A673 (cell line): Measurements from ENCODE around the gene SPATA3. TPM values are rescaled to one million over a fixed set of nuclear protein-coding genes. Genes with fewer than 3 reads are reported as not detected.

ENCODE experiments used
- BruUV-seq: library from RNA; stranded (reverse); fragments of 400-500 nt; replicated peaks from 2 replicates; lab custom pipeline; 2021; lab: Mats Ljungman, UMichigan
- CTCF ChIA-PET: fragments of 300-600 bp; sonication (Branson Sonifier 250); formaldehyde crosslinking; loops from one replicate; lab custom pipeline; 2022; ENCODE audit warnings: antibody characterized with exemption; lab: Charles Lee
- POLR2A ChIA-PET: fragments of 300-600 bp; sonication (Branson Sonifier 250); formaldehyde crosslinking; loops from one replicate; lab custom pipeline; 2022; ENCODE audit warnings: antibody characterized with exemption; ENCODE audit not compliant: low non-redundant PET; lab: Charles Lee
- DNase-seq: peaks from one replicate; pipeline ENCODE4 v3.0.0-alpha.2; 2015; ENCODE audit warnings: low spot score
- H3K27ac ChIP-seq: fragments of 200-600 bp; sonication (generic); 2 replicates; pipeline ENCODE4 v1.5.1; 2016; ENCODE audit warnings: mixed run types, low read depth, mild to moderate bottlenecking, mixed read lengths, antibody characterized with exemption, low read length; ENCODE audit not compliant: poor library complexity, severe bottlenecking
- H3K27me3 ChIP-seq: fragments of 200-600 bp; sonication (generic); replicated peaks from 2 replicates; pipeline ENCODE4 v1.6.1; 2017; ENCODE audit warnings: mixed run types, low read depth, mild to moderate bottlenecking, mixed read lengths, antibody characterized with exemption, low read length; ENCODE audit not compliant: insufficient read depth, poor library complexity
- H3K36me3 ChIP-seq: fragments of 200-600 bp; sonication (generic); 2 replicates; pipeline ENCODE4 v1.6.1; 2016; ENCODE audit warnings: mixed run types, mild to moderate bottlenecking, mixed read lengths, antibody characterized with exemption, low read length; ENCODE audit not compliant: insufficient read depth, poor library complexity, severe bottlenecking
- H3K4me1 ChIP-seq: fragments of 200-600 bp; sonication (generic); 2 replicates; pipeline ENCODE4 v1.6.1; 2017; ENCODE audit warnings: mixed run types, mild to moderate bottlenecking, mixed read lengths, antibody characterized with exemption, low read length; ENCODE audit not compliant: insufficient read depth, poor library complexity, severe bottlenecking
- H3K4me3 ChIP-seq: fragments of 200-600 bp; sonication (generic); 2 replicates; pipeline ENCODE4 v1.5.1; 2016; ENCODE audit warnings: low read depth, mixed run types, mild to moderate bottlenecking, mixed read lengths, low read length; ENCODE audit not compliant: poor library complexity, severe bottlenecking
- H3K9me3 ChIP-seq: fragments of 200-600 bp; sonication (generic); 2 replicates; pipeline ENCODE4 v1.6.1; 2016; ENCODE audit warnings: mixed run types, low read depth, mild to moderate bottlenecking, mixed read lengths, antibody characterized with exemption, low read length; ENCODE audit not compliant: poor library complexity, severe bottlenecking
- EZH2 ChIP-seq: fragments of 200-600 bp; sonication (generic); IDR thresholded peaks from 2 replicates; pipeline ENCODE4 v1.6.1; 2017; ENCODE audit warnings: borderline replicate concordance, low read depth, mild to moderate bottlenecking, mixed read lengths, antibody characterized with exemption, low read length; ENCODE audit not compliant: poor library complexity, severe bottlenecking
- intact Hi-C: fragments of 100-400 bp; cut with micrococcal nuclease; formaldehyde crosslinking; loops from one replicate; pipeline ENCODE4 v1.10.0; 2022; ENCODE audit not compliant: unreplicated experiment
- total RNA-seq: library from RNA; stranded (reverse); gene quantifications from 2 replicates; pipeline ENCODE4 v1.2.3, GENCODE V29; 2021
- TF ChIP-seq, protein P1 (sequence below): fragments of 300-800, 200-600 bp; sonication (generic); conservative IDR thresholded peaks from 2 replicates; pipeline ENCODE4 v1.5.1; 2017; ENCODE audit warnings: low read depth, mild to moderate bottlenecking, antibody characterized with exemption, low read length, moderate library complexity, mixed read lengths

SPATA3 gene
- total RNA-seq, 1 experiment from 2014 or later: not detected

DNA sequence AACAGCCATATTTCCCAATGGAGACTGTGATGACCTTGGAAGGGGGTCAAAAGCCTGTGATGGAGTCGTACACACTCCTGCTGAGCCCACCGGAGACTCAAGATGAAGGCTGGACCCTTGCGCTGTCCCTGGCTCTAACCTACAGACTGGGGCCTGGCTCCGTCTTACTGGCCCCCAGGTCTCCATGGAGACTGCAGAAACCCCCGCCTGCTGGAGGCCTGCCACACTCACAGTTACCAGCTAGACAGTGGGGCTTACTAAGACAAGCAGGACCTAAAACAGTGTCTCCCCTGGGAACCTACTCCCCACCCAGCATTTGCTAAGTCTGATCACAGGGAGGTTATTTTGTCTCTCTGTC, 51.0 kb downstream of the SPATA3 start:
- Histone ChIP-seq H3K27ac (no peak overlapping the region), H3K27me3 (peaks cover 10% of the 10 kb centered on the region), H3K4me1 (no peaks in the 10 kb centered on the region), H3K36me3 (no peaks in the 10 kb centered on the region), H3K4me3 (no peak overlapping the region), H3K9me3 (no peaks in the 10 kb centered on the region)
- BruUV-seq: no TSS peak
- DNase-seq: no peak
- ChIA-PET CTCF (no interaction called here), POLR2A (no interaction called here)
- intact Hi-C loops: no loop called here
- no peak for TF ChIP-seq EZH2
- TF ChIP-seq, protein P1, sequence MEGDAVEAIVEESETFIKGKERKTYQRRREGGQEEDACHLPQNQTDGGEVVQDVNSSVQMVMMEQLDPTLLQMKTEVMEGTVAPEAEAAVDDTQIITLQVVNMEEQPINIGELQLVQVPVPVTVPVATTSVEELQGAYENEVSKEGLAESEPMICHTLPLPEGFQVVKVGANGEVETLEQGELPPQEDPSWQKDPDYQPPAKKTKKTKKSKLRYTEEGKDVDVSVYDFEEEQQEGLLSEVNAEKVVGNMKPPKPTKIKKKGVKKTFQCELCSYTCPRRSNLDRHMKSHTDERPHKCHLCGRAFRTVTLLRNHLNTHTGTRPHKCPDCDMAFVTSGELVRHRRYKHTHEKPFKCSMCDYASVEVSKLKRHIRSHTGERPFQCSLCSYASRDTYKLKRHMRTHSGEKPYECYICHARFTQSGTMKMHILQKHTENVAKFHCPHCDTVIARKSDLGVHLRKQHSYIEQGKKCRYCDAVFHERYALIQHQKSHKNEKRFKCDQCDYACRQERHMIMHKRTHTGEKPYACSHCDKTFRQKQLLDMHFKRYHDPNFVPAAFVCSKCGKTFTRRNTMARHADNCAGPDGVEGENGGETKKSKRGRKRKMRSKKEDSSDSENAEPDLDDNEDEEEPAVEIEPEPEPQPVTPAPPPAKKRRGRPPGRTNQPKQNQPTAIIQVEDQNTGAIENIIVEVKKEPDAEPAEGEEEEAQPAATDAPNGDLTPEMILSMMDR: no peak

DNA sequence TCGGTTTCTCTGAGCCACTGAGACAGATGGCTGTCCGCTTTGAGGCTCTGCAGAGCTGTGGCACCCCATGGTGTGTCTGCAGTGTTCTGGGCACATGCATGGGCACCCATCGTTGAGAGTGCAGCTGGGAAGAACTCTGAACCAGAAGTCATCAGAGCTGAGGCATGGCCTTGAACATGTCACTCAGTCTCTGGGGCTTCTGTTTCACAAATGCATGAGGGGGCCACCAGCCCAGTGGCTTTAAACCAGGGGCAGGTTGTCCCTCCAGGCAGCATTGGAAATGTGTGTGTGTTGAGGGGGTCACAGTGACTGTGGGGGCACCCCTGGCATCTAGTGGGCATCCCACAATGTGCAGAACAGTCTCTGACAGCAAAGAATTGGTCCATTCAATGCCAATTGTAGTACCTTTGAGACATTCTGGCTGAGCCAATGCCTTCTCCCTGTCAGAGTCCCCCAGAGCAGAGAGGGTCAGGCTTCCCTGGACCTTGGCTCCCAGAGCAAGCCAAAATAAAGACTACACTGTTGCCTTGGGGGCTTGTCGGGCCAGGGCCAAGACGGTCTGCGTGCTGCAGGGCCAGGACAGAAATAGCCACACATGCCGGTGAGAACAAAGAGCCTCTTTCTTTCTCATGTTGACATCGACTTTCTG, 51.5 kb downstream of the SPATA3 start:
- intact Hi-C loops: no loop called here
- no peak for DNase-seq
- no peaks in the 10 kb centered on the region for H3K9me3 ChIP-seq
- H3K27ac ChIP-seq: no peak overlapping the region
- ChIA-PET CTCF (no interaction called here), POLR2A (no interaction called here)
- H3K36me3 ChIP-seq: no peaks in the 10 kb centered on the region
- peaks cover 4% of the 10 kb centered on the region for H3K27me3 ChIP-seq
- BruUV-seq: no TSS peak
- TF ChIP-seq, protein P1: no peak
- TF ChIP-seq EZH2: no peak
- no peaks in the 10 kb centered on the region for H3K4me1 ChIP-seq
- no peak overlapping the region for H3K4me3 ChIP-seq

DNA sequence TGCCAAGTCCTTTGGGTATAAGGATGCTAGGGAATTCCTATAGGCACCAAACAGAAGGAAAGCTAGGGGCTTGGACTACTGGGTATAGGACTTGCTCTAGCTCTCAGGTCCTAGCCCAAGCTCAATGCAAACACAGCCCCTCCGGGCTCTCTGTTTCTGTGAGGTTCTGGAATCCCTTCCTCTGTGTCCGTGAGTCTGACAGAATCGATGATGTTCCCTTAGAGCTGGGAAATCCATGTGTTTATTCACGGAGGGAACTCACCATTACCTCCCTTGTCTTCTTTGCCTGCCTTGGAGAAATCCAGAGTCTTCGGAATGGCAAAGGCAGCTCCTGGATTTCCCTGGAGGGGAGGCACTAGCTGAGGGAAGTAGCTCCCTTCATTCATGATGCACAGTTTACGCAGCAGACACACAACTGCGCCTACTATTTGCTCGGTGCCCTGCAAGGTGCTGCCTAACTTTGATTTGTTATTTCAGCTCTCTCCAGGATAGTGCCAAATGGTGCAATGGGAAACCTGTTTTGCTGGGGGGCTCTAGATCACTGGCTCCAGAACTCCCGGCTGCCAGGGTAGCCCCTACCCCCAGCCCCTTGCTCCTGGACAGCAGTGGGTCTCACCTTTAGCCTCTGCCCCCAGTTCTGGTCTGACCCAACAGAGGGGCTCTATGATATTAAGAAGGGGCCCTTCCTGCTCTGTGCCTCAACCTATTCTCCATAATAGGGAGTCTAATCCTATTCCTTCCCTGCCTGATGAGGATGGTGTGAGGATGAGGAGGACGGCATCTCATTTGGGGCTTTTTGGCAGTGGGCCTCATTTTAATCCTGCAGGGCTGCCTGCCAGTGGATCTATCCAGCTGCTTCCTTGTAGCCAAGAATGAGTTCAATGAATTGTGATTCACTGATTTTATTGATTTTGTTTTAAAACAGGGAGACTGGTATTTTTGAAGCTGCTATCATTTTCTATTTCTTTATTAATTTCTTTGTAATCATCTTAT, 52.3 kb downstream of the SPATA3 start:
- Histone ChIP-seq H3K36me3 (no peaks in the 10 kb centered on the region), H3K27ac (no peak overlapping the region), H3K4me3 (no peak overlapping the region), H3K9me3 (no peaks in the 10 kb centered on the region), H3K4me1 (no peaks in the 10 kb centered on the region), H3K27me3 (peaks cover 3% of the 10 kb centered on the region)
- TF ChIP-seq EZH2: no peak
- TF ChIP-seq, protein P1: no peak
- no TSS peak for BruUV-seq
- POLR2A ChIA-PET: no interaction called here
- DNase-seq: no peak
- intact Hi-C loops: no loop called here
- CTCF ChIA-PET: no interaction called here
